Suprapubic skin (tissue), 3 donors: ENCODE measurements around the gene ARVCF.

Experiments
- CTCF ChIP-seq, 2 donors: fragments of 200-600 bp in 1 of 2; fragments of 450-650 bp in 1 of 2; sonication (generic) in 1 of 2; IDR thresholded peaks; one replicate each; pipeline ENCODE4 v1.5.1; 2016 to 2019; ENCODE audit warnings: antibody characterized with exemption in 2 of 2, mild to moderate bottlenecking in 1 of 2, moderate library complexity in 1 of 2
- POLR2A ChIP-seq, 2 donors: fragments of 450-650 bp; IDR thresholded peaks; one replicate each; pipeline ENCODE4 v1.6.1; 2017; ENCODE audit warnings: antibody characterized with exemption in 2 of 2, mild to moderate bottlenecking in 2 of 2, moderate library complexity in 2 of 2

GRCh38 chr22:19968450-19968891 lies 48.2 kb downstream of the ARVCF start:
- TF ChIP-seq CTCF (IDR thresholded peaks at IDR 0.05) (no peak), POLR2A (IDR thresholded peaks at IDR 0.05) (no peak)
